Breast epithelium (tissue), 3 donors: Measurements from ENCODE around the gene PUSL1.

Experiments
- POLR2A ChIP-seq: fragments of 450-650 bp; IDR thresholded peaks from one replicate; pipeline ENCODE4 v1.6.1; 2016; ENCODE audit warnings: antibody characterized with exemption, mild to moderate bottlenecking, moderate library complexity
- POLR2AphosphoS5 ChIP-seq, 3 donors: sonication (generic); formaldehyde crosslinking; IDR thresholded peaks; one replicate each; pipeline ENCODE4 v1.6.1; 2017; ENCODE audit warnings: antibody characterized with exemption in 3 of 3
- TF ChIP-seq, protein P1 (sequence below), 3 donors: fragments of 450-650 bp; IDR thresholded peaks; one replicate each; pipeline ENCODE4 v1.5.1; 2016 to 2017; ENCODE audit warnings: antibody characterized with exemption in 3 of 3, mild to moderate bottlenecking in 3 of 3, moderate library complexity in 3 of 3

GRCh38 chr1:1290238-1290731 is 18.1 kb upstream of the PUSL1 start:
- TF ChIP-seq, protein P1, sequence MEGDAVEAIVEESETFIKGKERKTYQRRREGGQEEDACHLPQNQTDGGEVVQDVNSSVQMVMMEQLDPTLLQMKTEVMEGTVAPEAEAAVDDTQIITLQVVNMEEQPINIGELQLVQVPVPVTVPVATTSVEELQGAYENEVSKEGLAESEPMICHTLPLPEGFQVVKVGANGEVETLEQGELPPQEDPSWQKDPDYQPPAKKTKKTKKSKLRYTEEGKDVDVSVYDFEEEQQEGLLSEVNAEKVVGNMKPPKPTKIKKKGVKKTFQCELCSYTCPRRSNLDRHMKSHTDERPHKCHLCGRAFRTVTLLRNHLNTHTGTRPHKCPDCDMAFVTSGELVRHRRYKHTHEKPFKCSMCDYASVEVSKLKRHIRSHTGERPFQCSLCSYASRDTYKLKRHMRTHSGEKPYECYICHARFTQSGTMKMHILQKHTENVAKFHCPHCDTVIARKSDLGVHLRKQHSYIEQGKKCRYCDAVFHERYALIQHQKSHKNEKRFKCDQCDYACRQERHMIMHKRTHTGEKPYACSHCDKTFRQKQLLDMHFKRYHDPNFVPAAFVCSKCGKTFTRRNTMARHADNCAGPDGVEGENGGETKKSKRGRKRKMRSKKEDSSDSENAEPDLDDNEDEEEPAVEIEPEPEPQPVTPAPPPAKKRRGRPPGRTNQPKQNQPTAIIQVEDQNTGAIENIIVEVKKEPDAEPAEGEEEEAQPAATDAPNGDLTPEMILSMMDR (IDR thresholded peaks at IDR 0.05): peak; percentile 49 to 83 (median 64)
- TF ChIP-seq POLR2A (no peak), POLR2AphosphoS5 (IDR thresholded peaks at IDR 0.05) (no peak)
